ENCODE measurements around the gene PGLYRP4. TPM values are rescaled to one million over a fixed set of nuclear protein-coding genes. Genes with fewer than 3 reads are reported as not detected.
A peak's percentile ranks its signal among the peaks of the same experiment; 100 is the strongest.

Gene PGLYRP4
- polyA plus RNA-seq, 4 donors = 0.18 to 0.33 TPM; not detected in 2

DNA sequence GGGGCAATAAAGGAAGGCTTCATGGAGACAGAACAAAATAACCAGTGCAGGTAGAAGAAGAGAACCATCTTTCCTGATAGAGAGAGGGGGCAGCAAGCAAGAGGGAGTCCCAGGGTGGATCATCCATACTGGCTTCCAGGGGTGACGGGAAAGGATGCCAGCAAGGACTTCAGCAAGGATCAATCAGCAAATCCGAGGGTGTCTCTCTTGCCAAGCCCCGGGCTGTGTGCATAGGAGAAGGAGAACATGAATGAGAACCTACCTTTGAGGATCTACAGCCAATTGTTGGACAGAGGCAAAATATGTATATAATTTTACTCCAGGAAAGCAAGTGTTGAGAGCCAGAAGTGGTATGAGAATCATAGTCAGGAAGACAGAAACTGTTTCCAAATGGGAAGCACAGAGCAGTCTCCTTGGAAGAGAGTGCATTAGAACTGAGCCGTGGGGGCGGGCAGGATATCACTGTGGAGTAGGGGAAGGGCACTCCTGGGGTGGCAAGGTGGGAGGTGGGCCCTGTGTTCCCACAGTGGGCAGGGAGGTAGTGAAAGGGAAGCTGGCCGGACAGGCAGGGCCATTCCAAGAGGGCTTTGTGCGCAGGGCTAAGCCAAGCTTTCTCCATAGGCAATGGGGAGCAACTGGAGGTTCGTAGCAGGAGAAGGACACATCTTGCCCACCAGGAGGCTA, 7.9 kb upstream of the PGLYRP4 start:
- 83 to 90% (median 89%) methylated on average over 8 of the region's 8 CpGs for WGBS, 3 donors
- no peak for FAIRE-seq
- peaks cover 0 to 5% of the 10 kb centered on the region in 2 donors for H3K9me3 ChIP-seq (ENCODE audit: control insufficient read depth in 2 of 2, insufficient read depth in 1 of 2, low read depth in 1 of 2, low read length in 1 of 2)
- H3K4me1 ChIP-seq (ENCODE audit: control insufficient read depth in 3 of 3, insufficient read depth in 2 of 3, low read depth in 1 of 3, low read length in 2 of 3) = peaks cover 0 to 30% (median 0%) of the 10 kb centered on the region in 3 donors
- DNase-seq = no peak
- H3K4me3 ChIP-seq (ENCODE audit: low read depth in 1 of 3, low read length in 3 of 3) = no peak overlapping the region
- no peak overlapping the region for H3K27ac ChIP-seq (ENCODE audit: low read depth in 1 of 3, low read length in 2 of 3)
- peaks cover 0 to 2% (median 0%) of the 10 kb centered on the region in 3 donors for H3K36me3 ChIP-seq (ENCODE audit: control insufficient read depth in 3 of 3, insufficient read depth in 2 of 3, low read depth in 1 of 3, low read length in 3 of 3)
- no peaks in the 10 kb centered on the region for H3K27me3 ChIP-seq (ENCODE audit: control insufficient read depth in 3 of 3, insufficient read depth in 3 of 3, low read length in 3 of 3)

- 36 to 44% (median 39%) methylated on average over 10 of the region's 10 CpGs for WGBS, 3 donors
Measured at GRCh38 chr1:153355445-153356071, 6.9 kb upstream of the PGLYRP4 start.

DNA sequence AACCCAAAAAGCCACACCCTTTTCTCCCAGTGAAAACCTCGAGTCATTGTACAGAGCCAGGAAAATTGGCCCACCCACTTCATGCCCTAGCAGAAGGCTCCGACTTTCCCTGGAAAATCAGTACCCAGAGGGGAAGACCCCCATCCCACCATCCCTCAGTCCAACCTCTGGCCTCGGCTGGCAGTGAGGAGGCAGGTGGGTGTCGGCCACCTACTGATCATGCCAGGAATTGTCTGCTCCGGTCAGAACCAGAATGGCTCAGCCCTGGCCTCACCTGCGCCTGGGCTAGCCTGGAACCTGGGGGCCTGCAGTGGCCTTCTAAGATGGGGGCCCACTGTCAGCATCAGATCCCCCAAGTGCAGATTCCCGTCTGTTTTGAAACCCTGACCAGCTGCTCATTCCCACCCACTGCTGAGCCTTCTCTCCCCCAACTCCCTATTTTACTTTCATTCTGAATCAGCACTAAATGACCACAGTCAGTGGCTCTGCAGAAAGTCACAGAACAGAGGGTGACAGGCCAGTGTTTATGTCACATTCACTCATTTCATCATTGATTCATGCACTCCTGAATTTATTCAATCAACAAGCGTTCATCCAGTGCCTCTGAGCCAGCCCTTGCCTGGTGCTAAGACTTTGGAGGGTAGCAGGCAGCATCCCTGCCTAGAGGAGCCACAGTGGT, 6.0 kb upstream of the PGLYRP4 start:
- Histone ChIP-seq H3K4me3 (ENCODE audit: low read depth in 1 of 3, low read length in 3 of 3) (no peak overlapping the region), H3K27ac (ENCODE audit: low read depth in 1 of 3, low read length in 2 of 3) (no peak overlapping the region), H3K27me3 (ENCODE audit: control insufficient read depth in 3 of 3, insufficient read depth in 3 of 3, low read length in 3 of 3) (no peaks in the 10 kb centered on the region), H3K4me1 (ENCODE audit: control insufficient read depth in 3 of 3, insufficient read depth in 2 of 3, low read depth in 1 of 3, low read length in 2 of 3) (peaks cover 0 to 17% (median 0%) of the 10 kb centered on the region in 3 donors), H3K36me3 (ENCODE audit: control insufficient read depth in 3 of 3, insufficient read depth in 2 of 3, low read depth in 1 of 3, low read length in 3 of 3) (no peaks in the 10 kb centered on the region), H3K9me3 (ENCODE audit: control insufficient read depth in 2 of 2, insufficient read depth in 1 of 2, low read depth in 1 of 2, low read length in 1 of 2) (peaks cover 0 to 5% of the 10 kb centered on the region in 2 donors)
- FAIRE-seq (no peak), DNase-seq (no peak)
- 34 to 63% (median 45%) methylated on average over 8 of the region's 8 CpGs for WGBS, 3 donors

More at GRCh38 chr1:153355445-153356071, 6.9 kb upstream of the PGLYRP4 start:
- Histone ChIP-seq H3K36me3 (ENCODE audit: control insufficient read depth in 3 of 3, insufficient read depth in 2 of 3, low read depth in 1 of 3, low read length in 3 of 3) (no peaks in the 10 kb centered on the region), H3K4me1 (ENCODE audit: control insufficient read depth in 3 of 3, insufficient read depth in 2 of 3, low read depth in 1 of 3, low read length in 2 of 3) (peaks cover 0 to 24% (median 0%) of the 10 kb centered on the region in 3 donors), H3K27ac (ENCODE audit: low read depth in 1 of 3, low read length in 2 of 3) (no peak overlapping the region), H3K27me3 (ENCODE audit: control insufficient read depth in 3 of 3, insufficient read depth in 3 of 3, low read length in 3 of 3) (no peaks in the 10 kb centered on the region), H3K9me3 (ENCODE audit: control insufficient read depth in 2 of 2, insufficient read depth in 1 of 2, low read depth in 1 of 2, low read length in 1 of 2) (peaks cover 0 to 5% of the 10 kb centered on the region in 2 donors), H3K4me3 (ENCODE audit: low read depth in 1 of 3, low read length in 3 of 3) (no peak overlapping the region)
- peak; percentile 56 to 71 for DNase-seq
- FAIRE-seq = no peak

- FAIRE-seq (no peak), DNase-seq (no peak)
- peaks cover 0 to 5% of the 10 kb centered on the region in 2 donors for H3K9me3 ChIP-seq (ENCODE audit: control insufficient read depth in 2 of 2, insufficient read depth in 1 of 2, low read depth in 1 of 2, low read length in 1 of 2)
- H3K36me3 ChIP-seq (ENCODE audit: control insufficient read depth in 3 of 3, insufficient read depth in 2 of 3, low read depth in 1 of 3, low read length in 3 of 3) = no peaks in the 10 kb centered on the region
- H3K27ac ChIP-seq (ENCODE audit: low read depth in 1 of 3, low read length in 2 of 3) = no peak overlapping the region
- 72 to 82% (median 78%) methylated on average over 7 of the region's 7 CpGs for WGBS, 3 donors
- H3K4me3 ChIP-seq (ENCODE audit: low read depth in 1 of 3, low read length in 3 of 3) = no peak overlapping the region
- no peaks in the 10 kb centered on the region for H3K27me3 ChIP-seq (ENCODE audit: control insufficient read depth in 3 of 3, insufficient read depth in 3 of 3, low read length in 3 of 3)
- H3K4me1 ChIP-seq (ENCODE audit: control insufficient read depth in 3 of 3, insufficient read depth in 2 of 3, low read depth in 1 of 3, low read length in 2 of 3) = peaks cover 0 to 14% (median 0%) of the 10 kb centered on the region in 3 donors
Measured at GRCh38 chr1:153353226-153353947, 4.7 kb upstream of the PGLYRP4 start.

DNA sequence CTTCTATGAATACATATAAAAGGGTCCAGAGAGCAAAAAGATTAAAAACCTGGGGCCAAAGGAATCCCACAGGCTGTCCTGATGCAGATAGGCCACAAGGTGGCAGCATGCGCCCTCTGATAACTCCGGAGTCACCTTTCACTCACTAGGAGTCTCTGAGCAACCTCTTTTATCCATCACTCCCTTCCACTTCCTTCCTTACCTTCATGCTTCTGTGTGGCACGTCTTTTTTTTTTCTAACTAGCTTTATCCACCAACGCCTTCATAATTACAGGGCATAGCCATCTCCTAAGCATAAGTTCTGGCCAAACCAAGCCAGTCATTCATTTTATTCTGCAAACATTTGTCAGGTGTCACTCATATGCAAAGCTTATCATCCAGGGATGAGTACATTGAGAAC, 3.9 kb upstream of the PGLYRP4 start:
- 0 to 1% (median 1%) methylated on average over 4 of the region's 4 CpGs for WGBS, 3 donors
- no peaks in the 10 kb centered on the region for H3K27me3 ChIP-seq (ENCODE audit: control insufficient read depth in 3 of 3, insufficient read depth in 3 of 3, low read length in 3 of 3)
- DNase-seq (peak; percentile 64 to 75), FAIRE-seq (no peak)
- no peak overlapping the region for H3K4me3 ChIP-seq (ENCODE audit: low read depth in 1 of 3, low read length in 3 of 3)
- H3K9me3 ChIP-seq (ENCODE audit: control insufficient read depth in 2 of 2, insufficient read depth in 1 of 2, low read depth in 1 of 2, low read length in 1 of 2) = peaks cover 0 to 5% of the 10 kb centered on the region in 2 donors
- H3K4me1 ChIP-seq (ENCODE audit: control insufficient read depth in 3 of 3, insufficient read depth in 2 of 3, low read depth in 1 of 3, low read length in 2 of 3) = peaks cover 0 to 6% (median 0%) of the 10 kb centered on the region in 3 donors
- H3K36me3 ChIP-seq (ENCODE audit: control insufficient read depth in 3 of 3, insufficient read depth in 2 of 3, low read depth in 1 of 3, low read length in 3 of 3) = no peaks in the 10 kb centered on the region
- no peak overlapping the region for H3K27ac ChIP-seq (ENCODE audit: low read depth in 1 of 3, low read length in 2 of 3)

DNA sequence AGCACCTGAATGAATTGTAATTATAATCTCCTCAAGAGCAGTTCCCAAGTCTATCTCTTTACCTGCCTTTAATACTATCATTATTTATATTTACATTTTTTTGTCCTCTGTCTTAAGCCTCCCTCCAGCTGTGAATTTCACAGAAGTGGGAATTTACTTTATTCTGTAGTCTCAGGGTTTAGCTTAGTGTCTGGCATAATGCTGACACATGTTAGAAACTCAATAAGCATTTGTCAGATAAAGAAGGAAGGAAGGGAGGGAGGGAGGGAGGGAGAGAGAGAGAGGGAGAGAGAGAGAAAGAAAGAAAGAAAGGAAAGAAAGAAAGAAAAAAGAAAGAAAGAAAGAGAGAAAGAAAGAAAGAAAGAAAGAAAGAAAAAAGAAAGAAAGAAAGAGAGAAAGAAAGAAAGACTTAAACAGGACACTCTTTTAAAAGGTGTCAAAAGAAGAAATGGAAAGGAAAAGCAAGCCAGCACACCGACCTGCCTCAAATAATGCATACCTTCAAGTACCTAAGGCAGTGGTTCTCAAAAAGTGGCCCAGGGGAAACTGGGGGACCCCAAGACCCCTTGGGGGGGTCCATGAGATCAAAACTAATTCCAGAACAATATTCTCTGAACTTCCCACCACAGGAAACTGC, 1.8 kb upstream of the PGLYRP4 start:
- Histone ChIP-seq H3K4me1 (ENCODE audit: control insufficient read depth in 3 of 3, insufficient read depth in 2 of 3, low read depth in 1 of 3, low read length in 2 of 3) (peaks cover 0 to 4% (median 0%) of the 10 kb centered on the region in 3 donors), H3K27me3 (ENCODE audit: control insufficient read depth in 3 of 3, insufficient read depth in 3 of 3, low read length in 3 of 3) (no peaks in the 10 kb centered on the region), H3K4me3 (ENCODE audit: low read depth in 1 of 3, low read length in 3 of 3) (no peak overlapping the region), H3K36me3 (ENCODE audit: control insufficient read depth in 3 of 3, insufficient read depth in 2 of 3, low read depth in 1 of 3, low read length in 3 of 3) (no peaks in the 10 kb centered on the region), H3K9me3 (ENCODE audit: control insufficient read depth in 2 of 2, insufficient read depth in 1 of 2, low read depth in 1 of 2, low read length in 1 of 2) (peaks cover 0 to under 1% of the 10 kb centered on the region in 2 donors), H3K27ac (ENCODE audit: low read depth in 1 of 3, low read length in 2 of 3) (no peak overlapping the region)
- no peak for FAIRE-seq
- DNase-seq = no peak
- 24 to 38% (median 28%) methylated on average over 1 of the region's 1 CpG for WGBS, 3 donors

DNA sequence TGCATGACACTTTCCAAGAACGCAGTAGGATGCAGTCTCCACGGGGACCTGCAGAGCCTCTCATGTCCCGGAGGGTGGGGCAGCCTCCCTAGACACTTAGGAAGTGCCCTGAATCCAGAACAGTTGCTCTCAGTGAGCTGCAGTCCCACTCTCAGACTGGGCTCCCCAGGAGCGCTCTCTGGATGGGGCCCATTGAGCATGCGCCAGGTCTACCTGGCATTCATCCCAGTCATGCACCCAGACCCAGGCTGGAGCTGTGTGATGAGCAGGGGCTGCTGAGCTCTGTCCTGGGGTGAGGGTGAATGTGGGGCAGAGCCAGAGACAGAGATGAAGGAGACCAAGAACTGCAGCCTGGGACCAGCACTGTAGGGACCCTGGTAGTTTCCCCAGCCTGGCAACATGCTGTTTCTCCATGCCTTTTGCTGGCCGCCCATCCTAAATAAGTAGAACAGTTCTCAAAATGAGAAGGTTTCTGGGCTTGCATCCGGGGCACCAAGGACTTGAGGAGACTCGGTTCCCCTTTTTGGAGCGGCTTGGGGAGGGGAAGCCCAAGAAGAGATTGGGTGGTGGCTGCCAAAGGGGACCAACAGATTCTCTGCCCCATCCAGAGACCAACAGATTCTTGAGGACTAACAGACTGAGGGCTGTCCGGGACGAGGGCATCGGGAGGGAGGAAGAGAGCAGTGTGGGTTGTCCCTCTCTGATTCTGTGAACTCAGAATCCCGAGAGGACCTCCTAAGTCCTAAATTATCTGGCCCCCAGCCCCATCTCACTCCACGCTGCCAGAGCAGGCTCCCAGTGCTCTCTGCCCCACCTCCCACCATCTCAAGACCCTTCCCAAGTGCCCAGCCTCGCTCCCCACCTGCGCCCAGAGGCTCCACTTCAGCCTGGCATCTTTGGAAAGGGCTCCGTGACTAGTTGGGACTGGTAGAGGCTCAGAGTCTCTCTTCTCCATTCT, 1.0 kb upstream of the PGLYRP4 start:
- Histone ChIP-seq H3K4me1 (ENCODE audit: control insufficient read depth in 3 of 3, insufficient read depth in 2 of 3, low read depth in 1 of 3, low read length in 2 of 3) (peaks cover 0 to 11% (median 0%) of the 10 kb centered on the region in 3 donors), H3K27me3 (ENCODE audit: control insufficient read depth in 3 of 3, insufficient read depth in 3 of 3, low read length in 3 of 3) (no peaks in the 10 kb centered on the region), H3K36me3 (ENCODE audit: control insufficient read depth in 3 of 3, insufficient read depth in 2 of 3, low read depth in 1 of 3, low read length in 3 of 3) (no peaks in the 10 kb centered on the region), H3K9me3 (ENCODE audit: control insufficient read depth in 2 of 2, insufficient read depth in 1 of 2, low read depth in 1 of 2, low read length in 1 of 2) (no peaks in the 10 kb centered on the region), H3K4me3 (ENCODE audit: low read depth in 1 of 3, low read length in 3 of 3) (no peak overlapping the region), H3K27ac (ENCODE audit: low read depth in 1 of 3, low read length in 2 of 3) (no peak overlapping the region)
- no peak for DNase-seq
- no peak for FAIRE-seq
- WGBS, 3 donors = 63 to 76% (median 66%) methylated on average over 17 of the region's 17 CpGs

Data from small intestine (tissue), 7 donors.